GM12872 (cell line): Measurements from ENCODE around the gene SLC1A2.

ENCODE experiments used
- CTCF ChIP-seq: IDR thresholded peaks from 3 replicates; pipeline ENCODE4 v1.5.1; 2011; ENCODE audit warnings: low read depth, mild to moderate bottlenecking, low read length, moderate library complexity; ENCODE audit not compliant: insufficient read depth

Gene SLC1A2

GRCh38 chr11:35454362-35454761, 35.0 kb upstream of the SLC1A2 start:
- TF ChIP-seq CTCF = no peak

- no peak for TF ChIP-seq CTCF
Observed at GRCh38 chr11:35436581-35437250, 17.4 kb upstream of the SLC1A2 start.

GRCh38 chr11:35433588-35433987, 14.2 kb upstream of the SLC1A2 start:
- TF ChIP-seq CTCF = no peak

GRCh38 chr11:35432464-35432863, 13.1 kb upstream of the SLC1A2 start:
- TF ChIP-seq CTCF = no peak

GRCh38 chr11:35427071-35427470, 7.7 kb upstream of the SLC1A2 start:
- no peak for TF ChIP-seq CTCF

- no peak for TF ChIP-seq CTCF
Observed at GRCh38 chr11:35426351-35426750, 7.0 kb upstream of the SLC1A2 start.

GRCh38 chr11:35425603-35426212, 6.3 kb upstream of the SLC1A2 start:
- TF ChIP-seq CTCF = no peak
